ENCODE measurements around the gene MYB. TPM values are rescaled to one million over a fixed set of nuclear protein-coding genes. Genes with fewer than 3 reads are reported as not detected.

The MYB gene
- total and polyA plus RNA-seq, 2 experiments from 2014 or later: 4.2 to 7.9 TPM

- TF ChIP-seq CTCF (conservative IDR thresholded peaks at IDR 0.05; ENCODE audit: low read depth in 2 of 2): no peak
- no peak for TF ChIP-seq CREB1 (CRISPR knock-in tag; IDR thresholded peaks at IDR 0.05; ENCODE audit: low read depth)
- TF ChIP-seq NANOG (IDR thresholded peaks at IDR 0.05; ENCODE audit: borderline replicate concordance): no peak
- TF ChIP-seq STAT1 (IDR thresholded peaks at IDR 0.05; ENCODE audit: unreplicated experiment): no peak
Observed at GRCh38 chr6:135268263-135268662, 87.2 kb downstream of the MYB start (continued).

- Histone ChIP-seq H4K20me1 (replicated peaks; ENCODE audit: insufficient read depth) (no peaks in the 10 kb centered on the region), H3K27me3 (ENCODE audit: insufficient read depth) (no peaks in the 10 kb centered on the region), H3K4me3 (no peak overlapping the region), H3K4me2 (no peak overlapping the region), H3K9me2 (ENCODE audit: insufficient read depth) (peaks cover 9% of the 10 kb centered on the region), H3K4me1 (ENCODE audit: insufficient read depth) (peaks cover 33% of the 10 kb centered on the region), H2AFZ (no peak overlapping the region), H3F3A (replicated peaks; ENCODE audit: low read depth) (peaks cover 18% of the 10 kb centered on the region), H3K79me2 (replicated peaks; ENCODE audit: insufficient read depth) (no peaks in the 10 kb centered on the region), H3K36me3 (ENCODE audit: insufficient read depth) (no peaks in the 10 kb centered on the region), H3K27ac (ENCODE audit: low read depth) (no peak overlapping the region)
- Mint-ChIP-seq H3K9me3 (peaks cover 3% of the 10 kb centered on the region; the same call in 1 of the 3 replicates), H3K4me1 (peaks cover 44% of the 10 kb centered on the region), H3K4me3 (no peak overlapping the region), H3K36me3 (ENCODE audit: low read depth) (no peaks in the 10 kb centered on the region; the same call in 2 of the 3 replicates), H3K27ac (no peak overlapping the region), H3K27me3 (ENCODE audit: insufficient read depth, low read depth, poor library complexity) (peaks cover 7% of the 10 kb centered on the region)
- DNase-seq (ENCODE audit: low spot score) (no peak), ATAC-seq (no peak)
- TF ChIP-seq CREB1 (CRISPR knock-in tag; IDR thresholded peaks at IDR 0.05; ENCODE audit: low read depth): no peak
- TF ChIP-seq STAT1 (IDR thresholded peaks at IDR 0.05; ENCODE audit: unreplicated experiment): no peak
- TF ChIP-seq REST (IDR thresholded peaks at IDR 0.05; ENCODE audit: unreplicated experiment): no peak
- no peak for TF ChIP-seq POLR2AphosphoS5 (IDR thresholded peaks at IDR 0.05; ENCODE audit: low read depth)
- no peak for TF ChIP-seq NANOG (IDR thresholded peaks at IDR 0.05; ENCODE audit: borderline replicate concordance)
- TF ChIP-seq ETS1 (IDR thresholded peaks at IDR 0.05): no peak
- TF ChIP-seq JUNB (IDR thresholded peaks at IDR 0.05; ENCODE audit: unreplicated experiment): no peak
- no peak for TF ChIP-seq ZNF462 (CRISPR knock-in tag; IDR thresholded peaks at IDR 0.05)
- no peak for TF ChIP-seq EZH2 (IDR thresholded peaks at IDR 0.05; ENCODE audit: low read depth, unreplicated experiment)
Observed at GRCh38 chr6:135268740-135269139, 87.6 kb downstream of the MYB start.

Measured in GM23338 (cell line).